ENCODE measurements around the gene RIC8B. TPM values are rescaled to one million over a fixed set of nuclear protein-coding genes. Genes with fewer than 3 reads are reported as not detected.
A peak's percentile ranks its signal among the peaks of the same experiment; 100 is the strongest.

RIC8B gene
- total and polyA plus RNA-seq, 2 of the 13 experiments (the other 11 are each of a cell fraction or from before 2014, with no cell fraction given) = 5.1 to 7.5 TPM

GRCh38 chr12:106774005-106774807, at the start of gene RIC8B (continued):
- TF ChIP-seq, protein P1, sequence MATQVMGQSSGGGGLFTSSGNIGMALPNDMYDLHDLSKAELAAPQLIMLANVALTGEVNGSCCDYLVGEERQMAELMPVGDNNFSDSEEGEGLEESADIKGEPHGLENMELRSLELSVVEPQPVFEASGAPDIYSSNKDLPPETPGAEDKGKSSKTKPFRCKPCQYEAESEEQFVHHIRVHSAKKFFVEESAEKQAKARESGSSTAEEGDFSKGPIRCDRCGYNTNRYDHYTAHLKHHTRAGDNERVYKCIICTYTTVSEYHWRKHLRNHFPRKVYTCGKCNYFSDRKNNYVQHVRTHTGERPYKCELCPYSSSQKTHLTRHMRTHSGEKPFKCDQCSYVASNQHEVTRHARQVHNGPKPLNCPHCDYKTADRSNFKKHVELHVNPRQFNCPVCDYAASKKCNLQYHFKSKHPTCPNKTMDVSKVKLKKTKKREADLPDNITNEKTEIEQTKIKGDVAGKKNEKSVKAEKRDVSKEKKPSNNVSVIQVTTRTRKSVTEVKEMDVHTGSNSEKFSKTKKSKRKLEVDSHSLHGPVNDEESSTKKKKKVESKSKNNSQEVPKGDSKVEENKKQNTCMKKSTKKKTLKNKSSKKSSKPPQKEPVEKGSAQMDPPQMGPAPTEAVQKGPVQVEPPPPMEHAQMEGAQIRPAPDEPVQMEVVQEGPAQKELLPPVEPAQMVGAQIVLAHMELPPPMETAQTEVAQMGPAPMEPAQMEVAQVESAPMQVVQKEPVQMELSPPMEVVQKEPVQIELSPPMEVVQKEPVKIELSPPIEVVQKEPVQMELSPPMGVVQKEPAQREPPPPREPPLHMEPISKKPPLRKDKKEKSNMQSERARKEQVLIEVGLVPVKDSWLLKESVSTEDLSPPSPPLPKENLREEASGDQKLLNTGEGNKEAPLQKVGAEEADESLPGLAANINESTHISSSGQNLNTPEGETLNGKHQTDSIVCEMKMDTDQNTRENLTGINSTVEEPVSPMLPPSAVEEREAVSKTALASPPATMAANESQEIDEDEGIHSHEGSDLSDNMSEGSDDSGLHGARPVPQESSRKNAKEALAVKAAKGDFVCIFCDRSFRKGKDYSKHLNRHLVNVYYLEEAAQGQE (IDR thresholded peaks at IDR 0.05; ENCODE audit: borderline replicate concordance in 1 of 2, low read depth in 1 of 2, low read length in 2 of 2) = peak in 1 of 2 experiments; percentile 23; a peak in 1 of 4 replicates
- TF ChIP-seq, protein P2, sequence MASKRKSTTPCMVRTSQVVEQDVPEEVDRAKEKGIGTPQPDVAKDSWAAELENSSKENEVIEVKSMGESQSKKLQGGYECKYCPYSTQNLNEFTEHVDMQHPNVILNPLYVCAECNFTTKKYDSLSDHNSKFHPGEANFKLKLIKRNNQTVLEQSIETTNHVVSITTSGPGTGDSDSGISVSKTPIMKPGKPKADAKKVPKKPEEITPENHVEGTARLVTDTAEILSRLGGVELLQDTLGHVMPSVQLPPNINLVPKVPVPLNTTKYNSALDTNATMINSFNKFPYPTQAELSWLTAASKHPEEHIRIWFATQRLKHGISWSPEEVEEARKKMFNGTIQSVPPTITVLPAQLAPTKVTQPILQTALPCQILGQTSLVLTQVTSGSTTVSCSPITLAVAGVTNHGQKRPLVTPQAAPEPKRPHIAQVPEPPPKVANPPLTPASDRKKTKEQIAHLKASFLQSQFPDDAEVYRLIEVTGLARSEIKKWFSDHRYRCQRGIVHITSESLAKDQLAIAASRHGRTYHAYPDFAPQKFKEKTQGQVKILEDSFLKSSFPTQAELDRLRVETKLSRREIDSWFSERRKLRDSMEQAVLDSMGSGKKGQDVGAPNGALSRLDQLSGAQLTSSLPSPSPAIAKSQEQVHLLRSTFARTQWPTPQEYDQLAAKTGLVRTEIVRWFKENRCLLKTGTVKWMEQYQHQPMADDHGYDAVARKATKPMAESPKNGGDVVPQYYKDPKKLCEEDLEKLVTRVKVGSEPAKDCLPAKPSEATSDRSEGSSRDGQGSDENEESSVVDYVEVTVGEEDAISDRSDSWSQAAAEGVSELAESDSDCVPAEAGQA (IDR thresholded peaks at IDR 0.05; ENCODE audit: low read depth) = no peak
- TF ChIP-seq, protein P2 (CRISPR knock-in tag; IDR thresholded peaks at IDR 0.05; ENCODE audit: borderline replicate concordance) = no peak
- TF ChIP-seq BRD4 (CRISPR knock-in tag; IDR thresholded peaks at IDR 0.05) = 0 out of 2 replicates have a peak, but pooled peaks have one; percentile 21
- peak; percentile 41; the same call in 1 of the 2 replicates for TF ChIP-seq HHEX (CRISPR knock-in tag; IDR thresholded peaks at IDR 0.05)
- peak; percentile 24 for TF ChIP-seq FOXA3 (CRISPR knock-in tag; IDR thresholded peaks at IDR 0.05)
- no peak for TF ChIP-seq SP140L (CRISPR knock-in tag; IDR thresholded peaks at IDR 0.05; ENCODE audit: borderline replicate concordance)
- peak; percentile 97 for TF ChIP-seq ZNF710 (CRISPR knock-in tag; IDR thresholded peaks at IDR 0.05; ENCODE audit: borderline replicate concordance)
- TF ChIP-seq ZNF264 (CRISPR knock-in tag; IDR thresholded peaks at IDR 0.05) = no peak
- TF ChIP-seq, protein P3, sequence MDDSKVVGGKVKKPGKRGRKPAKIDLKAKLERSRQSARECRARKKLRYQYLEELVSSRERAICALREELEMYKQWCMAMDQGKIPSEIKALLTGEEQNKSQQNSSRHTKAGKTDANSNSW (CRISPR knock-in tag; IDR thresholded peaks at IDR 0.05; ENCODE audit: borderline replicate concordance) = no peak
- TF ChIP-seq ZNF33A (CRISPR knock-in tag; IDR thresholded peaks at IDR 0.05; ENCODE audit: borderline replicate concordance) = no peak
- no peak for TF ChIP-seq ZNF691 (CRISPR knock-in tag; IDR thresholded peaks at IDR 0.05; ENCODE audit: borderline replicate concordance, low read depth)
- TF ChIP-seq CBX5 (CRISPR knock-in tag; IDR thresholded peaks at IDR 0.05; ENCODE audit: borderline replicate concordance) = 0 out of 2 replicates have a peak, but pooled peaks have one; percentile 10
- TF ChIP-seq ZNF251 (CRISPR knock-in tag; IDR thresholded peaks at IDR 0.05) = no peak
- no peak for TF ChIP-seq PAX8 (CRISPR knock-in tag; IDR thresholded peaks at IDR 0.05; ENCODE audit: borderline replicate concordance)

Data from HepG2 (cell line).